Liver (tissue), 9 donors: ENCODE data around the gene BAMBI. TPM values are rescaled to one million over a fixed set of nuclear protein-coding genes. Genes with fewer than 3 reads are reported as not detected.

ENCODE experiments used
- DNase-seq: peaks from one replicate; pipeline ENCODE4 v3.0.0-alpha.2; 2017; ENCODE audit warnings: low spot score
- H3K27ac ChIP-seq, 2 donors: one replicate each; pipeline ENCODE4 v1.7.0; 2013; ENCODE audit warnings: inconsistent platforms in 2 of 2, low read length in 2 of 2, control low read depth in 1 of 2, low read depth in 1 of 2, mild to moderate bottlenecking in 1 of 2
- H3K27me3 ChIP-seq, 4 donors: one replicate each; pipeline versions ENCODE4 v1.6.1 to v1.7.0; 2013; ENCODE audit warnings: low read length in 3 of 4, inconsistent platforms in 1 of 4, mild to moderate bottlenecking in 1 of 4, moderate library complexity in 1 of 4; ENCODE audit not compliant: control insufficient read depth in 4 of 4, insufficient read depth in 4 of 4
- H3K36me3 ChIP-seq, 4 donors: one replicate each; pipeline versions ENCODE4 v1.6.1 to v1.7.0; 2013; ENCODE audit warnings: low read length in 3 of 4, mild to moderate bottlenecking in 3 of 4, low read depth in 1 of 4, moderate library complexity in 1 of 4; ENCODE audit not compliant: control insufficient read depth in 4 of 4, insufficient read depth in 3 of 4
- H3K4me1 ChIP-seq, 4 donors: one replicate each; pipeline versions ENCODE4 v1.6.1 to v1.7.0; 2013; ENCODE audit warnings: low read length in 3 of 4, mild to moderate bottlenecking in 3 of 4, moderate library complexity in 1 of 4; ENCODE audit not compliant: control insufficient read depth in 4 of 4, insufficient read depth in 4 of 4
- H3K4me3 ChIP-seq, 3 donors: one replicate each; pipeline versions ENCODE4 v1.6.1 to v1.7.0; 2013; ENCODE audit warnings: low read length in 3 of 3, control low read depth in 1 of 3, low read depth in 1 of 3, mild to moderate bottlenecking in 1 of 3
- H3K9ac ChIP-seq, 2 donors: one replicate each; pipeline ENCODE4 v1.7.0; 2013; ENCODE audit warnings: low read length in 2 of 2, mild to moderate bottlenecking in 2 of 2, moderate library complexity in 2 of 2, control low read depth in 1 of 2, low read depth in 1 of 2
- H3K9me3 ChIP-seq, 4 donors: one replicate each; pipeline versions ENCODE4 v1.6.1 to v1.7.0; 2013; ENCODE audit warnings: low read length in 3 of 4; ENCODE audit not compliant: control insufficient read depth in 4 of 4
- EGR1 ChIP-seq, 2 donors: IDR thresholded peaks; 2 replicates each; pipeline ENCODE4 v1.6.1; 2016 to 2018; ENCODE audit warnings: antibody characterized with exemption in 2 of 2, low read depth in 2 of 2
- FOXA1 ChIP-seq: IDR thresholded peaks from 2 replicates; pipeline ENCODE4 v1.6.1; 2016; ENCODE audit warnings: antibody characterized with exemption
- FOXA2 ChIP-seq: IDR thresholded peaks from 2 replicates; pipeline ENCODE4 v1.6.1; 2016; ENCODE audit warnings: antibody characterized with exemption
- GABPA ChIP-seq, 2 donors: IDR thresholded peaks in 1 of 2; conservative IDR thresholded peaks in 1 of 2; 2 replicates each; pipeline ENCODE4 v1.6.1; 2016; ENCODE audit warnings: antibody characterized with exemption in 2 of 2, mild to moderate bottlenecking in 1 of 2, moderate library complexity in 1 of 2
- HNF4A ChIP-seq, 2 donors: conservative IDR thresholded peaks; 2 replicates each; pipeline ENCODE4 v1.6.1; 2016; ENCODE audit warnings: antibody characterized with exemption in 2 of 2, mild to moderate bottlenecking in 2 of 2
- HNF4G ChIP-seq: IDR thresholded peaks from 2 replicates; pipeline ENCODE4 v1.6.1; 2016; ENCODE audit warnings: antibody characterized with exemption
- JUND ChIP-seq, 2 donors: IDR thresholded peaks; 2 replicates each; pipeline ENCODE4 v1.6.1; 2016; ENCODE audit warnings: antibody characterized with exemption in 2 of 2
- NR2F2 ChIP-seq: IDR thresholded peaks from 2 replicates; pipeline ENCODE4 v1.6.1; 2016; ENCODE audit warnings: antibody characterized with exemption
- RAD21 ChIP-seq, 2 donors: IDR thresholded peaks; 2 replicates each; pipeline ENCODE4 v1.6.1; 2016; ENCODE audit warnings: antibody characterized with exemption in 2 of 2, mild to moderate bottlenecking in 2 of 2
- RXRA ChIP-seq, 2 donors: IDR thresholded peaks; 2 replicates each; pipeline ENCODE4 v1.6.1; 2017 to 2018; ENCODE audit warnings: antibody characterized with exemption in 2 of 2, mild to moderate bottlenecking in 1 of 2
- SP1 ChIP-seq: IDR thresholded peaks from 2 replicates; pipeline ENCODE4 v1.6.1; 2018; ENCODE audit warnings: antibody characterized with exemption, mild to moderate bottlenecking
- TAF1 ChIP-seq: conservative IDR thresholded peaks from 2 replicates; pipeline ENCODE4 v1.6.1; 2016; ENCODE audit warnings: antibody characterized with exemption, mild to moderate bottlenecking
- YY1 ChIP-seq: IDR thresholded peaks from 2 replicates; pipeline ENCODE4 v1.6.1; 2016; ENCODE audit warnings: antibody characterized with exemption, mild to moderate bottlenecking
- WGBS: extraction: QIAGEN DNeasy Blood & Tissue Kit; methylation state at CpG from one replicate; pipeline ENCODE4 v1.1.7; 2013; 5-methylcytosine and 5-hydroxymethylcytosine counted together
- polyA plus RNA-seq, 2 donors: library from polyadenylated mRNA; stranded (reverse) in 1 of 2; unstranded in 1 of 2; fragments of 200-250 nt in 1 of 2; fragments of >200 nt in 1 of 2; fragmentation: Nextera tagmentation in 1 of 2; extraction: Ambion mirVana in 1 of 2; gene quantifications; one replicate each; pipeline versions ENCODE4 v1.2.1 to v1.2.3, GENCODE V29; 2013 to 2015
- total RNA-seq, 2 donors: library from RNA; depleted of rRNA; stranded (reverse); fragments of >200 nt; gene quantifications; one replicate each; pipeline ENCODE4 v1.2.3, GENCODE V29; 2014
- TF ChIP-seq, protein P1 (sequence below): fragments of 150-350 bp; IDR thresholded peaks from 2 replicates; pipeline ENCODE4 v1.5.1; 2017; ENCODE audit warnings: improper control_type of control experiment, low read depth, low read length; ENCODE audit not compliant: missing input control
- TF ChIP-seq, protein P2 (sequence below): IDR thresholded peaks from 2 replicates; pipeline ENCODE4 v1.6.1; 2016; ENCODE audit warnings: antibody characterized with exemption
- TF ChIP-seq, protein P3 (sequence below): IDR thresholded peaks from 2 replicates; pipeline ENCODE4 v1.6.1; 2016; ENCODE audit warnings: antibody characterized with exemption
- TF ChIP-seq, protein P4 (sequence below): IDR thresholded peaks from 2 replicates; pipeline ENCODE4 v1.6.1; 2016; ENCODE audit warnings: antibody characterized with exemption, mild to moderate bottlenecking
- TF ChIP-seq, protein P5 (sequence below): IDR thresholded peaks from 2 replicates; pipeline ENCODE4 v1.6.1; 2016; ENCODE audit warnings: antibody characterized with exemption
- donor health status: healthy.
- donor health status: healthy.
- donor health status: healthy.
- donor health status: healthy.
- donor health status: healthy.

BAMBI gene
- total and polyA plus RNA-seq, 4 donors = 4.6 to 10.6 (median 5.1) TPM

DNA sequence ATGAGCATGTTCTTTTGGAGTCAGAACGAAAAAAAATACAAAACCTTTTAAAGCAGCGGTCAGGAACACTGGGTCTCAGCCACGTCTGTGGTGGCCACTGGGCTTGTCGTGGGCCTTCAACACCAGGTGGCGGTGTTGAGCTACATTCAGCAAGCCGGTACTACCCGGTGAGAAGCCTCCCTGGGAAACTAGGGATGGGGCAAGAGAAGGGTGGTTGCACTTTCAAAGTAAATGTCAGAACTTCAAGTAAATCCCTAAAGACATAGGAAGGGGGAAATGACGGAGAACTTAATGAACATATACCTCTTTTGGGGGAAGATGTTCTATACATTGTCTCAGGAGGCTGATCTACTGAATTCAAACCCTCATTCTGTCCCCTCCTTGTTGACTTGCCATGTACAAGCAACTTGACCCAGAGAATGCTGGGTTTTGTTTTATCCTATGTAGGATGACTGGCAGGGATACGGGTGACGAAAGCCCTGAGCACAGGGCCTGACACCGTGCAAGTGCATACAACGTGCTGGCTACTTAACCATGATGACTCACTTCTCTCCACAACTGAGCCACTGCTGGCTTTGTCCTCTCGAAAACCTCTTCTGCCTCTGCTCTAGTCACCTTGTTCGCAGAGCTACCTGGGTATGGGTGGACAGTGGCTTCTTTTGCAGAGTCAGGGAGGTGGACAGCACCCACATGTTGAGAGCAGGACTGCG is 49.0 kb upstream of the BAMBI start:
- H3K36me3 ChIP-seq = no peaks in the 10 kb centered on the region
- H3K27ac ChIP-seq = no peak overlapping the region
- H3K4me3 ChIP-seq = no peak overlapping the region
- DNase-seq = peak; percentile 82
- H3K27me3 ChIP-seq = no peaks in the 10 kb centered on the region
- H3K4me1 ChIP-seq = no peaks in the 10 kb centered on the region
- no peak overlapping the region for H3K9ac ChIP-seq
- no peaks in the 10 kb centered on the region for H3K9me3 ChIP-seq
- 33% methylated on average over 15 of the region's 15 CpGs for WGBS
- TF ChIP-seq SP1 (no peak), EGR1 (IDR thresholded peaks at IDR 0.05; ENCODE audit: low read depth in 2 of 2) (no peak), YY1 (no peak), RAD21 (IDR thresholded peaks at IDR 0.05) (peak; percentile 91 to 93)
- TF ChIP-seq, protein P1, sequence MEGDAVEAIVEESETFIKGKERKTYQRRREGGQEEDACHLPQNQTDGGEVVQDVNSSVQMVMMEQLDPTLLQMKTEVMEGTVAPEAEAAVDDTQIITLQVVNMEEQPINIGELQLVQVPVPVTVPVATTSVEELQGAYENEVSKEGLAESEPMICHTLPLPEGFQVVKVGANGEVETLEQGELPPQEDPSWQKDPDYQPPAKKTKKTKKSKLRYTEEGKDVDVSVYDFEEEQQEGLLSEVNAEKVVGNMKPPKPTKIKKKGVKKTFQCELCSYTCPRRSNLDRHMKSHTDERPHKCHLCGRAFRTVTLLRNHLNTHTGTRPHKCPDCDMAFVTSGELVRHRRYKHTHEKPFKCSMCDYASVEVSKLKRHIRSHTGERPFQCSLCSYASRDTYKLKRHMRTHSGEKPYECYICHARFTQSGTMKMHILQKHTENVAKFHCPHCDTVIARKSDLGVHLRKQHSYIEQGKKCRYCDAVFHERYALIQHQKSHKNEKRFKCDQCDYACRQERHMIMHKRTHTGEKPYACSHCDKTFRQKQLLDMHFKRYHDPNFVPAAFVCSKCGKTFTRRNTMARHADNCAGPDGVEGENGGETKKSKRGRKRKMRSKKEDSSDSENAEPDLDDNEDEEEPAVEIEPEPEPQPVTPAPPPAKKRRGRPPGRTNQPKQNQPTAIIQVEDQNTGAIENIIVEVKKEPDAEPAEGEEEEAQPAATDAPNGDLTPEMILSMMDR = peak; percentile 88
- TF ChIP-seq, protein P2, sequence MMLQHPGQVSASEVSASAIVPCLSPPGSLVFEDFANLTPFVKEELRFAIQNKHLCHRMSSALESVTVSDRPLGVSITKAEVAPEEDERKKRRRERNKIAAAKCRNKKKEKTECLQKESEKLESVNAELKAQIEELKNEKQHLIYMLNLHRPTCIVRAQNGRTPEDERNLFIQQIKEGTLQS = no peak

DNA sequence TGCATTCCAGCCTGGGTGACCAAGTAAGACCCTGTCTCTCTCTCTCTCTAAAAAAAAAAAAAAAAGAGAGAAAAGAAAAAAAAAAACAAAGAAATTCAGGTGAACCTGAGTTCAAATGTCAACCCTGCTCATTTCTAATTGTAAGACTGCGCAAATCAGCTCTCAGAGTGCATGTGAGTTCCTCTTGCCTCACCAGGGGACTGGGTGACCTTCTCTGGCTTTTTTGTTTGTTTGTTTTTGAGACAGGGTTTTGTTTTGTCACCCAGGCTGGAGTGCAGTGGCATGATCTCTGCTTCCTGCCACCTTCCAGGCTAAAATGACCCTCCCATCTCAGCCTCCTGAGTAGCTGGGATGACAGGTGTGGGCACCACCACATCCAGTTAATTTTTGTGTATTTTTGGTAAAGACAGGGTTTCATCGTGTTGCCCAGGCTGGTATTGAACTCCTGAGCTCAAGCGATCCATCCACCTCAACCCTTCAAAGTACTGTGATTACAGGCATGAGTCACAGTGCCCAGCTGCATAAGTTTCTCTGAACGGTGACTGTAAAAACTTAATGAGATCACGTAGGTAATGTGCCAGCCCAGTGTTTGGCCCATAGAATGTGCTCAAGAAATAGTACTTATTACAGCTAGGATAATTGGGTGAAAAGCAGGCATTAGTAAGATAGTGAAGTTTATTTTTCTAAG is 45.3 kb upstream of the BAMBI start:
- 77% methylated on average over 5 of the region's 5 CpGs for WGBS
- Histone ChIP-seq H3K9me3 (no peaks in the 10 kb centered on the region), H3K27ac (no peak overlapping the region)

DNA sequence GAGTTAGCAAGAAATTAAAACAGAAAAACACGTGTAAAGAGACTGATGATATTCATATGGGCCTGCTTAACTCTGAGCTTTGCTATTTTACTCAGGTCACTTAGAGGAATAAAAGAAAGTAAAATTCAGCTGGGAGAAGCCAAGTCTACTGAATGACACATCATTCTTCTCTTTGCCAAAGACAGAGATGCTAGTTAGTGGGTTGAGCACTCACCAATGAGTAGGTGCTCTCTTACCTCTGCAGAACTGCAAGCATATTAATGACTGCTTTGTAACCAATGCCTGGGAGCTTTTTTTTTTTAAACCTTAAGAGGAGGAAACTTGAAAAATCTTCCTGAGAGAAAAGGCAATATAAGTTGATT is 44.8 kb upstream of the BAMBI start:
- Histone ChIP-seq H3K4me1 (no peaks in the 10 kb centered on the region), H3K4me3 (no peak overlapping the region), H3K27ac (no peak overlapping the region), H3K27me3 (no peaks in the 10 kb centered on the region), H3K9me3 (no peaks in the 10 kb centered on the region), H3K9ac (no peak overlapping the region), H3K36me3 (no peaks in the 10 kb centered on the region)
- TF ChIP-seq JUND (IDR thresholded peaks at IDR 0.05) (no peak), FOXA2 (no peak), SP1 (no peak), FOXA1 (no peak), TAF1 (no peak), EGR1 (IDR thresholded peaks at IDR 0.05; ENCODE audit: low read depth in 2 of 2) (no peak), NR2F2 (no peak), YY1 (no peak), HNF4G (no peak), RAD21 (IDR thresholded peaks at IDR 0.05) (no peak), RXRA (IDR thresholded peaks at IDR 0.05) (no peak), HNF4A (conservative IDR thresholded peaks at IDR 0.05) (no peak), GABPA (IDR thresholded peaks at IDR 0.05 in 1 of 2, conservative IDR thresholded peaks at IDR 0.05 in 1 of 2) (no peak)
- TF ChIP-seq, protein P3, sequence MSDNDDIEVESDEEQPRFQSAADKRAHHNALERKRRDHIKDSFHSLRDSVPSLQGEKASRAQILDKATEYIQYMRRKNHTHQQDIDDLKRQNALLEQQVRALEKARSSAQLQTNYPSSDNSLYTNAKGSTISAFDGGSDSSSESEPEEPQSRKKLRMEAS = no peak
- TF ChIP-seq, protein P4, sequence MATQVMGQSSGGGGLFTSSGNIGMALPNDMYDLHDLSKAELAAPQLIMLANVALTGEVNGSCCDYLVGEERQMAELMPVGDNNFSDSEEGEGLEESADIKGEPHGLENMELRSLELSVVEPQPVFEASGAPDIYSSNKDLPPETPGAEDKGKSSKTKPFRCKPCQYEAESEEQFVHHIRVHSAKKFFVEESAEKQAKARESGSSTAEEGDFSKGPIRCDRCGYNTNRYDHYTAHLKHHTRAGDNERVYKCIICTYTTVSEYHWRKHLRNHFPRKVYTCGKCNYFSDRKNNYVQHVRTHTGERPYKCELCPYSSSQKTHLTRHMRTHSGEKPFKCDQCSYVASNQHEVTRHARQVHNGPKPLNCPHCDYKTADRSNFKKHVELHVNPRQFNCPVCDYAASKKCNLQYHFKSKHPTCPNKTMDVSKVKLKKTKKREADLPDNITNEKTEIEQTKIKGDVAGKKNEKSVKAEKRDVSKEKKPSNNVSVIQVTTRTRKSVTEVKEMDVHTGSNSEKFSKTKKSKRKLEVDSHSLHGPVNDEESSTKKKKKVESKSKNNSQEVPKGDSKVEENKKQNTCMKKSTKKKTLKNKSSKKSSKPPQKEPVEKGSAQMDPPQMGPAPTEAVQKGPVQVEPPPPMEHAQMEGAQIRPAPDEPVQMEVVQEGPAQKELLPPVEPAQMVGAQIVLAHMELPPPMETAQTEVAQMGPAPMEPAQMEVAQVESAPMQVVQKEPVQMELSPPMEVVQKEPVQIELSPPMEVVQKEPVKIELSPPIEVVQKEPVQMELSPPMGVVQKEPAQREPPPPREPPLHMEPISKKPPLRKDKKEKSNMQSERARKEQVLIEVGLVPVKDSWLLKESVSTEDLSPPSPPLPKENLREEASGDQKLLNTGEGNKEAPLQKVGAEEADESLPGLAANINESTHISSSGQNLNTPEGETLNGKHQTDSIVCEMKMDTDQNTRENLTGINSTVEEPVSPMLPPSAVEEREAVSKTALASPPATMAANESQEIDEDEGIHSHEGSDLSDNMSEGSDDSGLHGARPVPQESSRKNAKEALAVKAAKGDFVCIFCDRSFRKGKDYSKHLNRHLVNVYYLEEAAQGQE = no peak
- TF ChIP-seq, protein P2 = no peak
- TF ChIP-seq, protein P5, sequence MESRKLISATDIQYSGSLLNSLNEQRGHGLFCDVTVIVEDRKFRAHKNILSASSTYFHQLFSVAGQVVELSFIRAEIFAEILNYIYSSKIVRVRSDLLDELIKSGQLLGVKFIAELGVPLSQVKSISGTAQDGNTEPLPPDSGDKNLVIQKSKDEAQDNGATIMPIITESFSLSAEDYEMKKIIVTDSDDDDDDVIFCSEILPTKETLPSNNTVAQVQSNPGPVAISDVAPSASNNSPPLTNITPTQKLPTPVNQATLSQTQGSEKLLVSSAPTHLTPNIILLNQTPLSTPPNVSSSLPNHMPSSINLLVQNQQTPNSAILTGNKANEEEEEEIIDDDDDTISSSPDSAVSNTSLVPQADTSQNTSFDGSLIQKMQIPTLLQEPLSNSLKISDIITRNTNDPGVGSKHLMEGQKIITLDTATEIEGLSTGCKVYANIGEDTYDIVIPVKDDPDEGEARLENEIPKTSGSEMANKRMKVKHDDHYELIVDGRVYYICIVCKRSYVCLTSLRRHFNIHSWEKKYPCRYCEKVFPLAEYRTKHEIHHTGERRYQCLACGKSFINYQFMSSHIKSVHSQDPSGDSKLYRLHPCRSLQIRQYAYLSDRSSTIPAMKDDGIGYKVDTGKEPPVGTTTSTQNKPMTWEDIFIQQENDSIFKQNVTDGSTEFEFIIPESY = no peak
- 90% methylated on average over 1 of the region's 1 CpG for WGBS
- DNase-seq = no peak

More for the DNA sequence above, 45.3 kb upstream of the BAMBI start:
- H3K36me3 ChIP-seq = no peaks in the 10 kb centered on the region
- no peaks in the 10 kb centered on the region for H3K4me1 ChIP-seq
- no peaks in the 10 kb centered on the region for H3K27me3 ChIP-seq
- H3K9ac ChIP-seq = no peak overlapping the region
- H3K4me3 ChIP-seq = no peak overlapping the region
- TF ChIP-seq YY1 (no peak), HNF4A (conservative IDR thresholded peaks at IDR 0.05) (peak; percentile 8 to 18), RXRA (IDR thresholded peaks at IDR 0.05) (peak; percentile 58 to 61)
- no peak for DNase-seq
